Measurements from ENCODE around the gene NBEAL2. TPM values are rescaled to one million over a fixed set of nuclear protein-coding genes. Genes with fewer than 3 reads are reported as not detected.

Gene NBEAL2
- total RNA-seq, 1 experiment from 2014 or later = 60.5 TPM

DNA sequence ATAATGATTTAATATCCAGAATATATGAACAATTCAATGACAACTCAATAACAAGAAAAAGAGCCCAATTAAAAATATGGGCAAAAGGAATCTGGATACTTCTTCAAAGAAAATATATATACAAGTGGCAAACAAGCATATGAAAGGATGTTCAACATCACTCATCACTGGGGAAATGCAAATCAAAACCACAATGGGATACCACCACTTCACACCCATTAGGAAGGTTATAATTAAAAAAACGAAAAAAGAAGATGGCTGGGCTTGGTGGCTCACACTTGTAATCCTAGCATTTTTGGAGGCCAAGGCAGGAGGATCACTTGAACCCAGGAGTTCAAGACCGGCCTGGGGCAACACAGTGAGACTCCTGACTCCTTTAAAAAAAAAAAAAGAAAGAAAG is 7.1 kb upstream of the NBEAL2 start:
- H3K4me3 ChIP-seq (ENCODE audit: low read length) = peak overlapping the region; percentile 41

GRCh38 chr3:46974421-46975171 is 4.9 kb upstream of the NBEAL2 start:
- H3K27me3 ChIP-seq (ENCODE audit: low read length) = no peaks in the 10 kb centered on the region
- peaks cover 77% of the 10 kb centered on the region for H3K4me1 ChIP-seq (ENCODE audit: low read length)
- H3K9ac ChIP-seq (ENCODE audit: low read length) = peak overlapping the region; percentile 98
- peaks cover 25% of the 10 kb centered on the region for H3K36me3 ChIP-seq (ENCODE audit: insufficient read depth, low read length)
- no peaks in the 10 kb centered on the region for H3K9me3 ChIP-seq (ENCODE audit: low read length)
- peak overlapping the region; percentile 92 for H3K27ac ChIP-seq (ENCODE audit: low read length)
- peaks cover 79% of the 10 kb centered on the region for H3K79me2 ChIP-seq (ENCODE audit: low read length)
- H3K9me2 ChIP-seq (replicated peaks; ENCODE audit: insufficient read depth, low read length) = no peaks in the 10 kb centered on the region
- no peak overlapping the region for H2AFZ ChIP-seq (ENCODE audit: low read length)
- peak overlapping the region; percentile 95 for H3K4me3 ChIP-seq (ENCODE audit: low read length)
- peak overlapping the region; percentile 73 for H3K4me2 ChIP-seq (ENCODE audit: low read depth, low read length, poor library complexity, severe bottlenecking)
- peaks cover 25% of the 10 kb centered on the region for H4K20me1 ChIP-seq (ENCODE audit: insufficient read depth, low read depth, low read length)
- peak; percentile 80 for DNase-seq

More for the DNA sequence above, 7.1 kb upstream of the NBEAL2 start:
- H3K4me1 ChIP-seq (ENCODE audit: low read length) = peaks cover 83% of the 10 kb centered on the region
- peaks cover 29% of the 10 kb centered on the region for H3K36me3 ChIP-seq (ENCODE audit: insufficient read depth, low read length)
- peaks cover 47% of the 10 kb centered on the region for H4K20me1 ChIP-seq (ENCODE audit: insufficient read depth, low read depth, low read length)
- H3K4me2 ChIP-seq (ENCODE audit: low read depth, low read length, poor library complexity, severe bottlenecking) = peak overlapping the region; percentile 84
- H3K9ac ChIP-seq (ENCODE audit: low read length) = peak overlapping the region; percentile 66
- no peaks in the 10 kb centered on the region for H3K9me2 ChIP-seq (replicated peaks; ENCODE audit: insufficient read depth, low read length)
- peak overlapping the region; percentile 92 for H3K27ac ChIP-seq (ENCODE audit: low read length)
- no peak overlapping the region for H2AFZ ChIP-seq (ENCODE audit: low read length)
- no peaks in the 10 kb centered on the region for H3K27me3 ChIP-seq (ENCODE audit: low read length)
- peaks cover 88% of the 10 kb centered on the region for H3K79me2 ChIP-seq (ENCODE audit: low read length)
- peak; percentile 77 for DNase-seq
- no peaks in the 10 kb centered on the region for H3K9me3 ChIP-seq (ENCODE audit: low read length)

GRCh38 chr3:46976326-46977190 is 2.9 kb upstream of the NBEAL2 start, which contains the start of gene CCDC12:
TSS of gene CCDC12 (minus strand) at chr3:46976745. CDS start at chr3:46976732, 13 bp downstream.
- no peaks in the 10 kb centered on the region for H3K27me3 ChIP-seq (ENCODE audit: low read length)
- peak within 1 kb of the TSS; percentile 95 for H3K4me3 ChIP-seq (ENCODE audit: low read length)
- H3K27ac ChIP-seq (ENCODE audit: low read length) = peak within 1 kb of the TSS; percentile 92
- no peaks in the 10 kb centered on the region for H3K9me2 ChIP-seq (replicated peaks; ENCODE audit: insufficient read depth, low read length)
- peak within 1 kb of the TSS; percentile 98 for H3K9ac ChIP-seq (ENCODE audit: low read length)
- H3K4me1 ChIP-seq (ENCODE audit: low read length) = peaks cover 68% of the 10 kb centered on the region
- peak within 1 kb of the TSS; percentile 99 for H3K4me2 ChIP-seq (ENCODE audit: low read depth, low read length, poor library complexity, severe bottlenecking)
- no peak within 1 kb of the TSS for H2AFZ ChIP-seq (ENCODE audit: low read length)
- no peaks in the 10 kb centered on the region for H3K9me3 ChIP-seq (ENCODE audit: low read length)
- DNase-seq = peak; percentile 98
- peaks cover 75% of the 10 kb centered on the region for H3K79me2 ChIP-seq (ENCODE audit: low read length)
- H3K36me3 ChIP-seq (ENCODE audit: insufficient read depth, low read length) = peaks cover 8% of the 10 kb centered on the region
- peaks cover 12% of the 10 kb centered on the region for H4K20me1 ChIP-seq (ENCODE audit: insufficient read depth, low read depth, low read length)

DNA sequence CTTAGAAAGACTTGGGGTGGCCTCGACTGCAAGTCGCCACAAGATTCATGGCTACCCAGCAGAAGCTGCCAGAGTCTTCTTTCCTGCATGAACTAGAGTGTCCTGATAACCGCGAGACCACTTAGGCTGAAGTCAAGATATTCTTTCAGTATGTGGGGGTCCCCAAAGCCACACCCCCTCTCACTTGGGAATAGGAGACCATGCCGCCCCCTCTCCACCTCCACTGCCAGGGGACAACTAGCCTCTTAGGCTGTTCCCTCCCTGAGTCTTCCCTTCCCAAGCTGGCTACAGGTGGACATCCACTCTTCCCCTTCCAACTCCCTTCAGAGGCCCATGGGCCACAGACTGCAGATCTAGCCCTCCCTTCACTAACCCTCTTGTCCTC is 1.7 kb upstream of the NBEAL2 start:
- peaks cover 75% of the 10 kb centered on the region for H3K79me2 ChIP-seq (ENCODE audit: low read length)
- H3K9me3 ChIP-seq (ENCODE audit: low read length) = no peaks in the 10 kb centered on the region
- peak overlapping the region; percentile 99 for H3K4me2 ChIP-seq (ENCODE audit: low read depth, low read length, poor library complexity, severe bottlenecking)
- peak overlapping the region; percentile 96 for H3K9ac ChIP-seq (ENCODE audit: low read length)
- H3K4me3 ChIP-seq (ENCODE audit: low read length) = peak overlapping the region; percentile 87; the same call in 1 of the 2 replicates
- H4K20me1 ChIP-seq (ENCODE audit: insufficient read depth, low read depth, low read length) = peaks cover 6% of the 10 kb centered on the region
- no peaks in the 10 kb centered on the region for H3K27me3 ChIP-seq (ENCODE audit: low read length)
- DNase-seq = no peak
- H3K9me2 ChIP-seq (replicated peaks; ENCODE audit: insufficient read depth, low read length) = no peaks in the 10 kb centered on the region
- peaks cover 8% of the 10 kb centered on the region; the same call in 1 of the 2 replicates for H3K36me3 ChIP-seq (ENCODE audit: insufficient read depth, low read length)
- H3K4me1 ChIP-seq (ENCODE audit: low read length) = peaks cover 68% of the 10 kb centered on the region
- no peak overlapping the region for H2AFZ ChIP-seq (ENCODE audit: low read length)
- peak overlapping the region; percentile 81 for H3K27ac ChIP-seq (ENCODE audit: low read length)

GRCh38 chr3:46978381-46978780 is 1.1 kb upstream of the NBEAL2 start:
- H3K9me2 ChIP-seq (replicated peaks; ENCODE audit: insufficient read depth, low read length) = no peaks in the 10 kb centered on the region
- peaks cover 76% of the 10 kb centered on the region for H3K79me2 ChIP-seq (ENCODE audit: low read length)
- no peak for DNase-seq
- peaks cover 67% of the 10 kb centered on the region for H3K4me1 ChIP-seq (ENCODE audit: low read length)
- no peaks in the 10 kb centered on the region for H3K9me3 ChIP-seq (ENCODE audit: low read length)
- no peaks in the 10 kb centered on the region for H3K27me3 ChIP-seq (ENCODE audit: low read length)
- H2AFZ ChIP-seq (ENCODE audit: low read length) = no peak overlapping the region
- peaks cover 8% of the 10 kb centered on the region; the same call in 1 of the 2 replicates for H3K36me3 ChIP-seq (ENCODE audit: insufficient read depth, low read length)
- H3K27ac ChIP-seq (ENCODE audit: low read length) = peak overlapping the region; percentile 81
- peak overlapping the region; percentile 96 for H3K9ac ChIP-seq (ENCODE audit: low read length)
- H3K4me2 ChIP-seq (ENCODE audit: low read depth, low read length, poor library complexity, severe bottlenecking) = peak overlapping the region; percentile 99
- H3K4me3 ChIP-seq (ENCODE audit: low read length) = peak overlapping the region; percentile 87
- peaks cover 6% of the 10 kb centered on the region for H4K20me1 ChIP-seq (ENCODE audit: insufficient read depth, low read depth, low read length)

GRCh38 chr3:46979958-46980497 is 562 bp downstream of the NBEAL2 start:
- Histone ChIP-seq H4K20me1 (ENCODE audit: insufficient read depth, low read depth, low read length) (no peaks in the 10 kb centered on the region; the same call in 1 of the 2 replicates), H2AFZ (ENCODE audit: low read length) (no peak overlapping the region), H3K9me2 (replicated peaks; ENCODE audit: insufficient read depth, low read length) (no peaks in the 10 kb centered on the region), H3K36me3 (ENCODE audit: insufficient read depth, low read length) (no peaks in the 10 kb centered on the region), H3K79me2 (ENCODE audit: low read length) (peaks cover 74% of the 10 kb centered on the region), H3K27ac (ENCODE audit: low read length) (peak overlapping the region; percentile 86), H3K27me3 (ENCODE audit: low read length) (no peaks in the 10 kb centered on the region), H3K4me3 (ENCODE audit: low read length) (peak overlapping the region; percentile 87), H3K9me3 (ENCODE audit: low read length) (no peaks in the 10 kb centered on the region), H3K9ac (ENCODE audit: low read length) (peak overlapping the region; percentile 96), H3K4me1 (ENCODE audit: low read length) (peaks cover 64% of the 10 kb centered on the region), H3K4me2 (ENCODE audit: low read depth, low read length, poor library complexity, severe bottlenecking) (peak overlapping the region; percentile 99)
- no peak for DNase-seq

DNA sequence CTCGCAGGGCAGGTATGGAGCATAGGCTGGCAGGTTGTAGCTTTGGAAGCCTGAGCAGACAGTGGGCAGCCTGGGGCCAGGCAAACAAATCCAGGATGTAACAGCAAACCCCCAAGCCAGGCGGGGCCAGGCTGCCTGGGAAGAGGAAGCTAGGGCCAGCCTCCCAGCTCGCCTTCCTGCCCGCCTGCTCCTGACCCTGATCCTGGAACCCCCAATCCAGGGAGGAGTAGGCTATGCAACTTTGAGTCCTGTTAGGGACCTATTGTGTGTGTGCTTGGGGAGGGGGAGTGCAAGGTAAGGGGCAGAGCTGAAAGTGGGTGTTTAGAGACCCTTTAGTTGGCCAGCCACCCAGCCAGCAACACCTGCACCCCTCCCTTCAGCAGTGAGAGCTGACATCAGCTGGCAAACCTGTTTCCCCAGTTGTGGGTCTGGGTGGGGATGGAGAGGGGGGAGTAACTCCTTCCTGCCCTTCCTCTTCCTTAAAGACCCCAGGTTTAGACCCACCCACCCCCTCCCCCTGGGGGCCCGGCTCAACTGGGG is 2.5 kb downstream of the NBEAL2 start:
- Histone ChIP-seq H3K4me2 (ENCODE audit: low read depth, low read length, poor library complexity, severe bottlenecking) (peak overlapping the region; percentile 99), H3K9me2 (replicated peaks; ENCODE audit: insufficient read depth, low read length) (no peaks in the 10 kb centered on the region), H3K9ac (ENCODE audit: low read length) (peak overlapping the region; percentile 69), H3K27ac (ENCODE audit: low read length) (peak overlapping the region; percentile 86), H3K4me1 (ENCODE audit: low read length) (peaks cover 80% of the 10 kb centered on the region), H3K4me3 (ENCODE audit: low read length) (peak overlapping the region; percentile 87; the same call in 1 of the 2 replicates), H3K79me2 (ENCODE audit: low read length) (peaks cover 81% of the 10 kb centered on the region), H3K27me3 (ENCODE audit: low read length) (no peaks in the 10 kb centered on the region), H3K9me3 (ENCODE audit: low read length) (no peaks in the 10 kb centered on the region), H2AFZ (ENCODE audit: low read length) (no peak overlapping the region), H4K20me1 (ENCODE audit: insufficient read depth, low read depth, low read length) (peaks cover 8% of the 10 kb centered on the region; the same call in 1 of the 2 replicates), H3K36me3 (ENCODE audit: insufficient read depth, low read length) (no peaks in the 10 kb centered on the region)
- DNase-seq = no peak
